ENCODE measurements around the gene SEMA5A. TPM values are rescaled to one million over a fixed set of nuclear protein-coding genes. Genes with fewer than 3 reads are reported as not detected.

SEMA5A gene
- total RNA-seq, 1 donor: 57.0 TPM

- TF ChIP-seq CTCF (IDR thresholded peaks at IDR 0.05; ENCODE audit: insufficient read depth, low read length): no peak
- H3K4me3 ChIP-seq (ENCODE audit: low read depth, low read length): no peak overlapping the region
- peak; percentile 93 for DNase-seq (ENCODE audit: low read depth)
Observed at GRCh38 chr5:9059920-9060691, 485.8 kb downstream of the SEMA5A start.

- no peak for TF ChIP-seq CTCF (IDR thresholded peaks at IDR 0.05; ENCODE audit: insufficient read depth, low read length)
- DNase-seq (ENCODE audit: low read depth): no peak
Observed at GRCh38 chr5:9058666-9059065, 487.2 kb downstream of the SEMA5A start.

GRCh38 chr5:9058161-9058560 lies 487.7 kb downstream of the SEMA5A start:
- no peak for DNase-seq (ENCODE audit: low read depth)
- no peak overlapping the region for H3K4me3 ChIP-seq (ENCODE audit: low read depth, low read length)
- no peak for TF ChIP-seq CTCF (IDR thresholded peaks at IDR 0.05; ENCODE audit: insufficient read depth, low read length)

More at GRCh38 chr5:9058666-9059065, 487.2 kb downstream of the SEMA5A start:
- H3K4me3 ChIP-seq (ENCODE audit: low read depth, low read length): no peak overlapping the region

GRCh38 chr5:9057406-9058000 lies 488.4 kb downstream of the SEMA5A start:
- DNase-seq (ENCODE audit: low read depth): no peak

GRCh38 chr5:9056046-9056445 lies 489.8 kb downstream of the SEMA5A start:
- no peak for TF ChIP-seq CTCF (IDR thresholded peaks at IDR 0.05; ENCODE audit: insufficient read depth, low read length)
- DNase-seq (ENCODE audit: low read depth): no peak
- H3K4me3 ChIP-seq (ENCODE audit: low read depth, low read length): no peak overlapping the region

More at GRCh38 chr5:9057406-9058000, 488.4 kb downstream of the SEMA5A start:
- no peak overlapping the region for H3K4me3 ChIP-seq (ENCODE audit: low read depth, low read length)
- TF ChIP-seq CTCF (IDR thresholded peaks at IDR 0.05; ENCODE audit: insufficient read depth, low read length): no peak

GRCh38 chr5:9054821-9055589 lies 490.9 kb downstream of the SEMA5A start:
- no peak for TF ChIP-seq CTCF (IDR thresholded peaks at IDR 0.05; ENCODE audit: insufficient read depth, low read length)
- DNase-seq (ENCODE audit: low read depth): peak; percentile 70

More at GRCh38 chr5:9054821-9055589, 490.9 kb downstream of the SEMA5A start:
- H3K4me3 ChIP-seq (ENCODE audit: low read depth, low read length): no peak overlapping the region

Data from fibroblast of the aortic adventitia (primary cell).